HUES64 (cell line): ENCODE results near the gene LSM11. TPM values are rescaled to one million over a fixed set of nuclear protein-coding genes. Genes with fewer than 3 reads are reported as not detected.
"Not testable (repeated sequence)": the region's sequence is repeated elsewhere in the genome, so short reads cannot be mapped to it uniquely, and the experiment has no call there.

Experiments used
- H3K27ac ChIP-seq: 2 replicates; pipeline ENCODE4 v1.7.0; 2013; ENCODE audit warnings: low read depth, low read length, inconsistent platforms
- H3K27me3 ChIP-seq: 2 replicates; pipeline ENCODE4 v1.6.1; 2013; ENCODE audit warnings: mild to moderate bottlenecking, low read length; ENCODE audit not compliant: insufficient read depth
- H3K36me3 ChIP-seq: 2 replicates; pipeline ENCODE4 v1.6.1; 2013; ENCODE audit warnings: mild to moderate bottlenecking, low read length; ENCODE audit not compliant: insufficient read depth
- H3K4me1 ChIP-seq: 2 replicates; pipeline ENCODE4 v1.6.1; 2013; ENCODE audit warnings: mild to moderate bottlenecking, low read length, moderate library complexity; ENCODE audit not compliant: insufficient read depth
- H3K4me3 ChIP-seq: 2 replicates; pipeline ENCODE4 v1.5.1; 2013; ENCODE audit warnings: mild to moderate bottlenecking, low read length, moderate library complexity
- H3K9ac ChIP-seq: 2 replicates; pipeline ENCODE4 v1.6.1; 2013; ENCODE audit warnings: mild to moderate bottlenecking, low read depth, low read length
- H3K9me3 ChIP-seq: 2 replicates; pipeline ENCODE4 v1.6.1; 2013; ENCODE audit warnings: low read depth, low read length; ENCODE audit not compliant: insufficient read depth
- WGBS: fragments of 150-250, 120-280 bp; methylation state at CpG from one replicate; pipeline ENCODE4 v1.1.7; 2013; ENCODE audit warnings: missing lambda C conversion rate; 5-methylcytosine and 5-hydroxymethylcytosine counted together
- polyA plus RNA-seq, 2 experiments: library from polyadenylated mRNA; stranded (reverse); fragments of 50-300 nt; gene quantifications; one replicate each; pipeline ENCODE4 v1.2.3, GENCODE V29; 2013

LSM11 gene
- 2.5 TPM for polyA plus RNA-seq (2013, experiment 1 of 2)
- polyA plus RNA-seq (2013, experiment 2 of 2) = 3.2 TPM

DNA sequence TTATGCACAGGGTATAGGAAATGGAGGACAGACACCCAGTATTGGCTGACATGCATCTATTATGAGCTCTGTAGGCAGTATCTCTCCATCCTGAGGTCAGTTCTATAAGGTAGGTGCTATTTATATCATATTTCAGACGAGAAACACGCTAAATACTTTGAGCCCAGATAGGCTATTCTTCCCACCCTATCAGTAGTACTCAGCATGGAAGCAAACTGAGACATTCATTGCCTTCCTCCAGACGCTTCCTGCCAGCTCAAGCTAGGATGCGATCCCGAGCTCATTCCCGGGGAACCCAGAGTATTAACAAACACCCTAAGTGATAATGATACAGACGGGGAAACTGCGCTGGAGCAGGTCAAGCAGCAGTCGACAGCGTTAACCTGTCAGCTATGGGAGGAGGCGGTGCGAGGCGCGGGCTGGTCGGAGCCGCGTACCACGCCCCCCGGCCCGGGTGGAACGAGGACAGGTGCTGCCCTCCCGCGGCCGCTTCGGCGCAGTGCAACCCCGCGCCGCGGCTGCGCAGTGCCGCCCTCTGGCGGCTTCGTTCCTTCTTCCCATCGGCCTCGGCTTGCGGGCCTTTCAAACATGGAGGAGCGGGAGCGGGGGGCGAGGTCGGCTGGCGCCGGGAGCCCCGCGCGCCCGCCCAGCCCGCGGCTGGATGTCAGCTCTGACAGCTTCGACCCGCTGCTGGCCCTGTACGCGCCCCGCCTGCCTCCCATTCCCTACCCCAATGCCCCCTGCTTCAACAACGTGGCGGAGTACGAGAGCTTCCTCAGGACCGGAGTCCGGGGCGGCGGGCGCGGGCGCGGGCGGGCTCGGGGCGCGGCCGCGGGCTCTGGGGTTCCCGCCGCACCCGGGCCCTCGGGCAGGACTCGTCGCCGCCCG, at the start of gene LSM11:
Gene LSM11, plus strand, starts transcription at position 550 of the 888 bp plus-strand sequence. Its CDS starts 39 bp downstream, at position 589.
- H3K9me3 ChIP-seq = 0 out of 2 replicates have a peak, but pooled peaks cover 1% of the 10 kb centered on the region
- WGBS = 2% methylated on average over 79 of the region's 79 CpGs
- H3K27me3 ChIP-seq = peaks cover 23% of the 10 kb centered on the region
- H3K9ac ChIP-seq = peak within 1 kb of the TSS; percentile 63
- peak within 1 kb of the TSS; percentile 78 for H3K4me3 ChIP-seq
- H3K36me3 ChIP-seq = peaks cover 18% of the 10 kb centered on the region
- H3K27ac ChIP-seq = no peak within 1 kb of the TSS
- peaks cover 9% of the 10 kb centered on the region; the same call in 1 of the 2 replicates for H3K4me1 ChIP-seq

DNA sequence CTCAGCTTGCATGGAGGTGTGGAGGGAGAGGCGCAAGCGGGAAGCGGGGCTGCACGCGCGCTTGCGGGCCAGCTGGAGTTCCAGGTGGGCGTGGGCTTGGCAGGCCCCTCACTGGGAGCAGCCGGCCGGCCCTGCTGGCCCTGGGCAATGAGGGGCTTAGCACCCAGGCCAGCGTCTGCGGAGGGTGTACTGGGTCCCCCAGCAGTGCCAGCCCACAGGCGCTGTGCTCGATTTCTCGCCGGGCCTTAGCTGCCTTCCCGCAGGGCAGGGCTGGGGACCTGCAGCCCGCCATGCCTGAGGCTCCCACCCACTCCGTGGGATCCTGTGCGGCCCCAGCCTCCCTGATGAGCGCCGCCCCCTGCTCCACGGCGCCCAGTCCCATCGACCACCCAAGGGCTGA, 49.7 kb upstream of the LSM11 start:
- not testable (repeated sequence) for H3K4me1 ChIP-seq, H3K4me3 ChIP-seq, H3K27ac ChIP-seq, H3K36me3 ChIP-seq, H3K27me3 ChIP-seq, H3K9ac ChIP-seq
- H3K9me3 ChIP-seq = peaks cover 21% of the 10 kb centered on the region
- 90% methylated on average over 25 of the region's 25 CpGs for WGBS

DNA sequence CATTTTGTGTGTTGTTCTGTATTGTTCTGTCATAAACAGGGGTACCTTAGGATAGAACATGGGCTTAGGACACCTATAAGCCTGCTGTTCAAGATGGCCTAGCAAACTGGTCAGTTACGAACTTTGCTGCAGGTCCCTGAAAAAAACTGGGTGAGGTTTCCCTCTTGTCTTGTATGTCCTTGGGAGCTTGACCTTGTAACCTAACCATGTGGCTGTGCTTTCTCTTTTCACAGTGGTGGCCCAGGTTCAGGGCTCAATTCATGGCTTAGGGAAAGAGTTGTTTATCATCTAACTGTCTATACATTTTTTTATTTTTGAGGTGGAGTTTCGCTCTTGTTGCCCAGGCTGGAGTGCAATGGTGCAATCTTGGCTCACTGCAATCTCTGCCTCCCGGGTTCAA, 47.4 kb upstream of the LSM11 start:
- not testable (repeated sequence) for H3K27ac ChIP-seq, H3K27me3 ChIP-seq, H3K4me1 ChIP-seq, H3K9ac ChIP-seq, H3K4me3 ChIP-seq, H3K36me3 ChIP-seq
- 96% methylated on average over 3 of the region's 3 CpGs for WGBS
- peaks cover 40% of the 10 kb centered on the region for H3K9me3 ChIP-seq

DNA sequence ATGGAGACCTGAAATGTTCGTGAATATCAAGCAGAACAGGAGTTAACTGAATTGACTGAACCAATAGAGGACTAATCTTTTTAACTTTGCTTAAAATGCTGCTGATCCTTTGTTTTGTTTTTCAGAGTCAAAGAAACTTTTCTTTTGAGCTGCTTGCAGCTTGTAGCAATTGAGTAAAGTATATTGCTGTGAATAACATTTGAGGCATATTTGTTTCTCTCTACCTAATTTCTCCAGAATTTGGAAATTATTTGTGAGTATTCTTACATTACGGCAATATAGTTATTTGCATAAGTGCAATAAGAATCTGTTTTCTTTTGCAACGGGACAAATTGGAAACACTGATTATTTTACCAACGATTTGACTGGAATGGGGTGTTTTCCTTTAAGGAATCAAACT, 44.8 kb upstream of the LSM11 start:
- not testable (repeated sequence) for H3K4me1 ChIP-seq, H3K27me3 ChIP-seq, H3K9ac ChIP-seq, H3K4me3 ChIP-seq, H3K36me3 ChIP-seq, H3K27ac ChIP-seq
- peaks cover 44% of the 10 kb centered on the region for H3K9me3 ChIP-seq
- WGBS = 87% methylated on average over 4 of the region's 4 CpGs

DNA sequence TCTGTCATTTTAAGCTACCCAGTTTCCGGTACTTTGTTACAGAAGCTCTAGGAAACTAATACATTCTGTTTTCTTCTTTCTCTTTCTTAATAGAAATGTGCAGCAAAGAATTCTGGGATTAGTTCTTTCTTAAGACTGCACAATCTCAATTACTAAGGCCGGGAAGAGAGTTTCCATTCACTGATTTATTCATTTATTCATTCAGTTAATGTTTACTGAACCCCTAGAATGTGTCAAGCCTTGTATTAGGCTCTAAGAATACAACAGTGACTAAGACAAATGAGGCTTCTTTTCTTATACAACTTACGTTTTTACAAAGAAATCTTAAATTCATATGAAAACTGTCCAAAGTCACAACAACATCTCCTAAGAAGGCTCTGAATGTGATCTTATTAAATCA, 39.8 kb upstream of the LSM11 start:
- H3K9me3 ChIP-seq = peaks cover 27% of the 10 kb centered on the region
- H3K4me1 ChIP-seq = no peaks in the 10 kb centered on the region
- no peaks in the 10 kb centered on the region for H3K36me3 ChIP-seq
- 79% methylated on average over 2 of the region's 3 CpGs for WGBS
- no peak overlapping the region for H3K9ac ChIP-seq
- no peak overlapping the region for H3K27ac ChIP-seq
- no peak overlapping the region for H3K4me3 ChIP-seq
- no peaks in the 10 kb centered on the region for H3K27me3 ChIP-seq

DNA sequence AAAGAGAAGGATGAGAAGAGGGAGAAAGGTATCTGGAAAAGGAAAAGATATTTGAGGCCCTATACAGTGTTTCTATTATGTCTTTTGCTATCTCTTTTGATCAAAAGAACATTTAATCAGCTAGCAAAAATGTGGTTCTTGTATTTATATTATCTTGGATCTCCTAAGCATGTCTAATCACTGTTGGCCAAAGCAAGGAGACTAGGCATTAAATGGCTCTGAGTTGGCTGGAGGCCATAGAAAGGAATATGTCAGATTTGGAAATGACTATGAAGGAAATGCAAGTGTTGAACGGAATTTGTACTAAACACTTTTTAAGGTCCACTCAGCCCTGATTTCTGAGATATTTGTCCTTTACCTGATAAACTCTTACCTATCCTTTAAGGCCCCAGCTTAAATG, 34.6 kb upstream of the LSM11 start:
- no peaks in the 10 kb centered on the region for H3K4me1 ChIP-seq
- no peaks in the 10 kb centered on the region for H3K9me3 ChIP-seq
- H3K27ac ChIP-seq = no peak overlapping the region
- H3K27me3 ChIP-seq = no peaks in the 10 kb centered on the region
- H3K36me3 ChIP-seq = no peaks in the 10 kb centered on the region
- no peak overlapping the region for H3K4me3 ChIP-seq
- H3K9ac ChIP-seq = no peak overlapping the region
- 100% methylated on average over 1 of the region's 1 CpG for WGBS

DNA sequence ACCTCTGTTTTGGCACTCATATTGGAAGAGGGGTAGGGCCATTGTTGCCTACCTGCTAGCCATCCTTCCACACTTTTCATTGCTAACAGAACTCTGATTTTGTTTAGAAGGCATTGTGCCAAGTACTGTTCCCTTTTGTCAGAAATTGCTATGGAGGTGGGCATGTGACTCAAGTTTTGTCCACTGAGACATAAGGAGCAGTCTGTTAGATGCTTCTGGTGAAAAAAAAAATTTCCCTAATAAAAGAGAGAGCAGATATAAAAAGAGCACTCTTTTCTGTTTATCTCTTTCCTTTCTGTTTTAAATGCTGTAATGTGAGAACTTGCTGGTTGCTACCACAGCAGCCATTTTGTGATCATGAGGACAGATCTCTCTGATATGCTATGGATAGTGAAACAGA, 34.2 kb upstream of the LSM11 start:
- no peaks in the 10 kb centered on the region for H3K4me1 ChIP-seq
- no peaks in the 10 kb centered on the region for H3K36me3 ChIP-seq
- no peak overlapping the region for H3K27ac ChIP-seq
- H3K4me3 ChIP-seq = no peak overlapping the region
- H3K27me3 ChIP-seq = no peaks in the 10 kb centered on the region
- H3K9ac ChIP-seq = no peak overlapping the region
- no peaks in the 10 kb centered on the region for H3K9me3 ChIP-seq

DNA sequence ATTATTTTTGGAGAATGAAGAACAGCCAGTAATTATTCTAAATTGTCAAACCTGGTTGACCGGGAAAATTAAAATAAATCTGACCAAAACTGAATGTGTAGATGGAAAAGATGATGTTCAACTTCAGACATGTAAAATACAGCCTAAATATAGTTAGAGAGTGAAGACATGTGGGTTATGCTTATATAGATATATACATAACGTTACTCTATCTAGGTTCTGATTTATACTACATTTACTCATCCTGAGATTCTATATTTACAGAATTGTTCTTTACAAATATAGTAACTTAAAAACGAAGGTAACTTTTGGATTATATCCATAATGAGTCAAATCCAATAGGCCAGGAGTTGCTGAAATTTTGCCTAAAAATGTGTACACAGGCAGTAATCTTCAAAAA, 33.1 kb upstream of the LSM11 start:
- no peaks in the 10 kb centered on the region for H3K4me1 ChIP-seq
- H3K4me3 ChIP-seq = no peak overlapping the region
- H3K27ac ChIP-seq = no peak overlapping the region
- WGBS = 92% methylated on average over 1 of the region's 3 CpGs
- no peaks in the 10 kb centered on the region for H3K36me3 ChIP-seq
- no peaks in the 10 kb centered on the region for H3K9me3 ChIP-seq
- no peaks in the 10 kb centered on the region for H3K27me3 ChIP-seq
- no peak overlapping the region for H3K9ac ChIP-seq

DNA sequence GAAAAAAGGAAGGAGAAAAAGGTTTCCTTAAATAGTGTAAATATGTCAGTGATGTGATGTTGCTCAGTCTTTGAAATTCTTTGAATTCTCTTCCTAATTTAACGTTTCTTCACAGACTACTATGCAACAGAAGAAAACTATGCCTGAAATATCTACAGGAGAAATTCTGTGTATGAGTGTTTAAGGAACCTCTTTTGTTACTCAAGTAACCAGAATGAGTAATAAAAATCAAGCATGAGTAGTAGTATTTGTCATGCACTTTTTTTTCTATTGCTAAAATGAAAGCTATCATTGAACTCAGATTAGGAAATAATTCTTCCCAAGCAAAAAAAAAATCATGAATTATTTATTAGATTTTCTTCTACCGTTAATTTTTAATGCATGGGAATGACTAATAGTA, 32.6 kb upstream of the LSM11 start:
- WGBS = no CpG with 5 or more reads among the region's 2 CpGs
- no peaks in the 10 kb centered on the region for H3K9me3 ChIP-seq
- no peak overlapping the region for H3K27ac ChIP-seq
- no peaks in the 10 kb centered on the region for H3K27me3 ChIP-seq
- H3K36me3 ChIP-seq = no peaks in the 10 kb centered on the region
- H3K4me1 ChIP-seq = no peaks in the 10 kb centered on the region
- H3K9ac ChIP-seq = no peak overlapping the region
- no peak overlapping the region for H3K4me3 ChIP-seq

DNA sequence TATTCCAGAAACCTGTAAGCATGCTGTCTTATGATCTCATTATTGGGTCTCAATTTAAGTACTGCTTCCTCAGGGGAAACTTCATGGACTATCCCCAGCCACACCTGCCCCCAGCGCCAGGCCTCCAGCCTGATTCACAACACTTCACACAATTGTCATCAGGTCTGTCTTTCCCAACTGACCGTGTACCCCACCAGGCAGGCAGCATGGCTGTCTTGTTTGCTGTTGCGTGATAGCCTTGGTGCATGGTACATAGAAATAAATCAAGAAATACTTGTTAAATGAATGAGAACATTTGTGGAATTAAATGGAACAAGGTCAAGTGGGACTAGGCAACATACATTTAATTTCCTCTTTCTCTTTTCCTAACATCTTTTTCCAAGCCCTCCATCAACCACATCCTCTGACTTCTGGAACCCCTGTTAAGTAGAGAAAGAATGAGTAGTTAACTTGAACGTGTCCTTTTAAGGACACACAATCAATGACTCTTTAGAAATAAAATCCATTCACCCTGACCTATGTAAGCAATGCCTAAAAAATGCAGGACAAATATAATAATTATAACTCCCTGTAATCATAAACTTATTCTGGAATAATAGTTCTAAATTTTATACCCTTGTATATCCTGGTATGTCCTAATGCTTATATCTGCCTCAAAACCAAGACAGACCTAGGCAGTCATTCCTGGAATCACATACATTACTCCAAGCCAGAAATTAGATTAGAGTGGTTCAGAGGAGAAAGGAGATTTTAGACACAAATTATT, 29.5 kb upstream of the LSM11 start:
- 96% methylated on average over 3 of the region's 4 CpGs for WGBS
- Histone ChIP-seq H3K4me1 (no peaks in the 10 kb centered on the region), H3K4me3 (no peak overlapping the region), H3K9me3 (no peaks in the 10 kb centered on the region), H3K27me3 (no peaks in the 10 kb centered on the region), H3K9ac (no peak overlapping the region), H3K36me3 (no peaks in the 10 kb centered on the region), H3K27ac (no peak overlapping the region)

DNA sequence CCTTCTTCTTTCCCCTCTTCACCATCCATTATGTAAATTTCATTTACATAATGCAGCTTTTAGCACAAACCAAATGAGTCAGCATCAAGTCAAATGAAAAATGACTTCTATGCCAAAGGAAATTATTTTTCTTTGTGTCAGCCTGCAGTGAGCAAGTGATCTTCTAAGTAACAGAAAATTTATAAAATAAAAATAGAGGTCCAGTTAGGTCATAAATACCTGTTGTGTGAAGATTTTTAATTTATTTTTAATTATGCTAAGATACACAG, 29.0 kb upstream of the LSM11 start:
- no peaks in the 10 kb centered on the region for H3K4me1 ChIP-seq
- no peak overlapping the region for H3K9ac ChIP-seq

More for the DNA sequence above, 29.0 kb upstream of the LSM11 start:
- Histone ChIP-seq H3K9me3 (no peaks in the 10 kb centered on the region), H3K4me3 (no peak overlapping the region), H3K27ac (no peak overlapping the region), H3K36me3 (no peaks in the 10 kb centered on the region), H3K27me3 (no peaks in the 10 kb centered on the region)
